ENCODE data around the gene ZMYND19. TPM values are rescaled to one million over a fixed set of nuclear protein-coding genes. Genes with fewer than 3 reads are reported as not detected.
A peak's percentile ranks its signal among the peaks of the same experiment; 100 is the strongest.

Gene ZMYND19
- polyA plus RNA-seq, 5 donors = 16.1 to 27.7 (median 20.7) TPM

- DNase-seq = peak; percentile 61 to 69
These were observed 2.9 kb upstream of the ZMYND19 start for GRCh38 chr9:137593176-137593575.

- DNase-seq = no peak
These were observed 2.5 kb upstream of the ZMYND19 start for GRCh38 chr9:137592767-137593166.

GRCh38 chr9:137590123-137590468, 216 bp downstream of the ZMYND19 start:
- DNase-seq = no peak

GRCh38 chr9:137589441-137590122, 730 bp downstream of the ZMYND19 start:
- DNase-seq = no peak

GRCh38 chr9:137588891-137589290, 1.4 kb downstream of the ZMYND19 start:
- no peak for DNase-seq

GRCh38 chr9:137588311-137588710, 2.0 kb downstream of the ZMYND19 start:
- no peak for DNase-seq

- DNase-seq = no peak
These were observed 3.5 kb downstream of the ZMYND19 start for GRCh38 chr9:137586854-137587253.

- no peak for DNase-seq
These were observed 6.4 kb downstream of the ZMYND19 start for GRCh38 chr9:137583957-137584356.

- DNase-seq = no peak
These were observed 7.0 kb downstream of the ZMYND19 start for GRCh38 chr9:137583347-137583746.

- no peak for DNase-seq
These were observed 7.9 kb downstream of the ZMYND19 start for GRCh38 chr9:137582286-137582860.

- no peak for DNase-seq
These were observed 8.7 kb downstream of the ZMYND19 start for GRCh38 chr9:137581361-137582285.

- no peak for DNase-seq
These were observed 9.4 kb downstream of the ZMYND19 start for GRCh38 chr9:137580954-137581322.

- no peak for DNase-seq
These were observed 9.9 kb downstream of the ZMYND19 start for GRCh38 chr9:137580209-137580953.

GRCh38 chr9:137579259-137579604, 11.1 kb downstream of the ZMYND19 start:
- peak in 1 of 2 donors; percentile 12 for DNase-seq

- peak; percentile 88 for DNase-seq
These were observed 11.6 kb downstream of the ZMYND19 start, which contains the start of gene DPH7 for GRCh38 chr9:137578518-137579258. DPH7 (minus strand) TSS chr9:137578925; CDS start chr9:137578777, 148 bp downstream.

- no peak for DNase-seq
These were observed 14.4 kb downstream of the ZMYND19 start for GRCh38 chr9:137575716-137576411.

GRCh38 chr9:137575364-137575715, 15.0 kb downstream of the ZMYND19 start:
- DNase-seq = no peak

- no peak for DNase-seq
These were observed 16.1 kb downstream of the ZMYND19 start for GRCh38 chr9:137574192-137574591.

GRCh38 chr9:137570566-137570965, 19.7 kb downstream of the ZMYND19 start:
- DNase-seq = no peak

GRCh38 chr9:137569609-137570203, 20.6 kb downstream of the ZMYND19 start:
- DNase-seq = no peak
